HG02938 (cell line): Measurements from ENCODE around the gene CEBPA.

Experiments used
- ATAC-seq: cut with Tn5 transposase; IDR thresholded peaks from one replicate; pipeline ENCODE4 v1.9.1; 2021; ENCODE audit warnings: mild to moderate bottlenecking, moderate library complexity; ENCODE audit not compliant: unreplicated experiment

The CEBPA gene

DNA sequence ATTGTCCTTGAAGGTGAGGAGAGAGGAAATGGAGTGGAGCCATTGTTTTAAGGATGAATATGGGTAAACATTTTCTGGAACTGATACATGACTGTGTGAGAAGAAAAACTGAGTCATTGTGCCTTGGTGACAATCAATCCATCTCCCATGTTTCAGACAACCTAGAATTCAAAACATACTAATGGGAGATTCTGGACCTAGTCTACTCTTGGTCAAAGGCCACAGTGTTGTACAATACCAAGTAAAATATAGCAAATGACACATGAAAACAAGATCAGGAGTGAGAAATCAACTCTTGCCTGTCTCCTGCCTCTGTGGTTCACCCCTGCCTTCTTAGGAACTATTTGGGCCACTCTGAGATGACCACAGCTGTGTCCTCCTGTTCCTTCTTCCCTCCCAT is 13.1 kb downstream of the CEBPA start:
- no peak for ATAC-seq

DNA sequence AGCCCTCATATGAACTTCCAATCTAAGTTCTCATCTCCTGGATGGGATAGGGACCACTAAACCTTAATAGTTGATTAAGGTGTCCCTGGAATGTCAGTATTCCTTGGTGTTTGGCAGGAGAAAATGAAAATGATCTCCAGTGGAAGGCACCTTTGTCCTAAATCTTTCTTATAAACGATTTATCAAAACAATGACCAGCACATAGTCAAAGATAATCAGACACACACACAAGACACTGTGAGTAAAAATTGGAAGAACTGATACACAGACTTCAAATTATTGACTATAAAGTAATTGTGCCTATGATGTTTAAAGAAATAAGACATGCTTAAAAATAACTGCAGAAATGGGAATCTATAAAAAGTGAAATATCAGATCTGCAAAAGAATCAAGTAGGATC is 13.7 kb downstream of the CEBPA start:
- ATAC-seq: no peak

DNA sequence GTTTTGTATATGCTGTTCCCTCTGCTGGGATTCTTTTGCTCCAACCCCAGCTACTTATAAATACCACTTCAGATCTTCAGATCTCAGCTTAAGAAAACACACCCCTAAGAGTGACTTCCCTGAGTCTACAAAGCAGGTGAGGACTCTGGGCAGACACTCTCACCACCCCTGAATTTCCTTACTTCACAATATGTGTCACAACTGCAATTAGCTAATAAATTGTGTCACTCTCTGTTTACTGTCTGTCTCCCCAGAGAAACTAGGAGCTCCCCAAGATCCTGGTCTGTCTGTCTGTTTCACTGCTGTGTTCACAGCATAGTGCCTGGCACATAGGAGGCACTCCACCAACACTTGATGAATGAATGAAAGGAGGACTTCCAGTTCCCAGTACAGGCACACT is 14.4 kb downstream of the CEBPA start:
- ATAC-seq: no peak

DNA sequence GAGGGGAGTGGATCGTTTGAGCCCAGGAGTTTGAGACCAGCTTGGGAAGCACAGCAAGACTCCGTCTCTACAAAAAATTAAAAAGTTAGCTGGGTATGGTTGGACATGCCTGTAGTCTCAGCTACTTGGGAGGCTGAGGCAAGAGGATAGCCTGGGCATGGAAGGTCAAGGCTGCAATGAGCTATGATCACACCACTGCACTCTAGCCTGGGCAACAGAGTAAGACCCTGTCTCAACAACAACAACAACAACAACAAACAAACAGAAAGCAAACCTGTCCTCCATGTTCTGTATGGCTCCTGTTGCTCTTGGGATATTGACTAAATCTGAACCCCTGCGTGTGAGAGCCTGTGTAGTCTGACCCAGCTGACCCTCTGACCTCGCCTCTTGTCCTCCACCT is 14.9 kb downstream of the CEBPA start:
- ATAC-seq: no peak

DNA sequence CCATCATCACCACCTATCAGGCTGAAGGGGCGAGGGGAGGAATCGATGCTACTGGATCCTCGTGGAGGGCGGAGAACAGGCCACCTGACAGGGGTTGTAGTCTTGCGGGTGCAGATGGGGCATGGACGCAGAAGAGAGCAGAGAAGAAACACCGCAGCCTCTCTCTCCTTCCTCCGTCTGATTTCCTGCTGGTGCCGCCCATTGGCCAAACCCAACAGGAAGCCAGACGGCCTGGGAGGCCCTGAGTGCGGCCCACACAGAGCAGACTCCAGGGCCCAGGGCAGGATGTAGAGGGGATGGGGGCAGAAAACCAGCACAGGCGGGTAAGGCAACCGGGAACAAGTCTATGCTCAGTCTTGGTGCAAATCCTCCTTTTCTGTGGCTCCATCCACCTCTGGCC is 15.4 kb downstream of the CEBPA start:
- ATAC-seq: no peak

DNA sequence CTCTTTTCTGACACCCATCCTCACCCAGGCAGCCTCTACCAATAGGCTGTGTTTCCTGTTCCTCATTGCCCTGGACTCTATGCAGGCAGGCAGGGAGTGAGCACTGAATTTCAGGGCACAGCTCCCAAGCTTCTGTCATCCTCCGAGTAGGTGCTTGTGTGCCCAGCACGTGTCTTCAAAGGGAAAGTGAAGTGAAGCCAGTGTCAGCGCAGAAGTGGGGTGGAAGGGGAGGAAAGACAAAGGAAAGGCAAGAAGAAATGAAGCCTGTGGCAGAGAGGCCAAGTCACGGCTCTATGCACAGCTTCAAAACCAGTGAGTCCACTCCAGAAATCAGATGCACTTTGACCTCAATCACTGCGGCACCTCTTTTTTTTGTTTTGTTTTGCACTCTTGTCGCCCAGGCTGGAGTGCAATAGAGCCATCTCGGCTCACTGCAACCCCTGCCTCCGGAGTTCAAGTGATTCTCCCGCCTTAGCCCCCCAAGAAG is 16.9 kb downstream of the CEBPA start:
- no peak for ATAC-seq

DNA sequence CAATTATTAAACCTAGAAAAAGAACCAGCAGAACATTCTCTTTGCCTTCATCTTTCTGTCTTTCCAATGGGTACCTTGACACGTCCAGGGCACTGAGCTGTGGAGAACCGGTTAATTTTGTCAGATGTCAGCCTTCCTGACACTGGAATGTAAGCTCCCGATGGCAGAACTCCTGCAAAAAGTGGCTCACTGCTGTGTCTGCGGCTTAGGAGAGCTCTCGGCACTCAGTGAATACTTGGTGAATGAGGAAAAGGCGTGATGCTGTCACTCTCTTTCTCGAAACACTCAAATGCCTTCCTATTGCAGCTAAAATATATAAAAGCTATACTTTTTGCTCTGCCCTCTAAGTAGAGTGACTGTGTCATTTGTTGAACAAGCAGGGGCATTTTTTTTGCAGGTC is 17.6 kb downstream of the CEBPA start:
- ATAC-seq: no peak

DNA sequence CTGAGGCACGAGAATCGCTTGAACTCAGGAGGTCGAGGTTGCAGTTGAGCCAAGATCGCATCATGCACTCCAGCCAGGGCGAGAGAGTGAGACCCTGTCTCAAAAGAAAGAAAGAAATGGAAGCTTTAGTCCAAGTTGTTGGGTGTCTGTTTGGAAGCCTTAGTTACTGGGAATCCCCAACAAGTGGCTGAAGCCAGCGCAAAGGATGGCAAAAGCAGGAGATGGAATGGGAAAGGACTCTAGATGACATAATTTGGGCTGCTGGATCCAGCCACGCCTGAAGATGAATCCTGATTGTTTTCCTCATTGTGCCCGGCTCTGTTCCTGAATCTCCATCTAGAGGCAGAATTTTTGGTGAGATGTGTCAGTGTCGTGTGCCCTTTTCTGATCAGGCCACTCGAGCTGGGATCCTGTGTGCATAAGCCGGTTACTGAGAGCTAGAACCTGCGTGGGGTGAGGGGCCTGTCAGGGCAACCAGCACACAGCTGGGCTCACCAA is 18.1 kb downstream of the CEBPA start:
- ATAC-seq: no peak

DNA sequence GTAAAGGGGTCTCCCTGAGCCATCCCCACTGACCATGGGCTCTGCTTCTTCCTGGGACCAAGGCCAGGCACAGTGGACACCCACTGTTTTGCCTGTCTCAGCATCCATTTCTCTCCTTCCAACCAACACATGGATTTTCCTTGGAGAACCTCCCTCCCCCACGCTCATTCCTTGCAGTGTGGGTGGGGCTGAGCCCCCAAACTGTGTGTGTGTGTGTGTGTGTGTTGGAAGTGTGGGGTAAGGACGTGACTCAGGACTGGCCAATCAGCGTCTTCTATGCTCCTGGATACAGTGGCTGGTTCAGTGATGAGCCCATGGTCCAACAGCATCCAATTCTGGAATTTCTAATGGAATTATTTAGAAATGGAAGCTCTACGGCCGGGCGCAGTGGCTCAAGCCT is 18.7 kb downstream of the CEBPA start:
- ATAC-seq: no peak

DNA sequence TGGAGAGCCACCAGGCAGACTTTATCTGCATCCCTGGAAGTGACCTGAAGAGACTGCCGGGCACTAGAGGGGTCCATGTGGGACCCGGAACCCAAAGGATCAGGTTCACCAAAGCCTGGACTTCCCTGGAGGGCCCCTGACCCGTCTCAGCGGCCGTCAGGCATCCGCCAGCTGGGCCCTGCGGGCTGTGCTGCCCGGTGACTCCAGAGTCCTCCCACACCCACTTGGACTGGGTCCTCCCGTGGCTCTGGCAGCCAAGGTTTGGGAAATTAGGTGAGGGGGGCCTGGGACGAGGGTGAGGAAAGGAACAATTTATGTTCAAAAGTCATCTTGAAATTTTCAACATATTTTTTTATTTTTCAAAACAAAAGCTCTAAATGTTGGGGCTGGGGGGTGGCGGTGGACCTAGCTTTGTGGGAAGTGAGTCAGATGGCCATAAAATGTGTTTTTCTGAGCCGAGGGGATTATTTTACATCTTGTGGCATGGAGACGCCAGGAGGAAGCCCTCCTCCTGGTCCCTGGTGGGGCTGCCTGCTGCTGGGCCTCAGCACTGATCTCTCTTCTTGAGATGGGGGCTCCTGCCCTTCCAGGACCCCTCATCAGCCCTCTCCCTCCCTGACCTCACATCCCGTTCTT is 20.2 kb downstream of the CEBPA start:
- ATAC-seq: no peak

DNA sequence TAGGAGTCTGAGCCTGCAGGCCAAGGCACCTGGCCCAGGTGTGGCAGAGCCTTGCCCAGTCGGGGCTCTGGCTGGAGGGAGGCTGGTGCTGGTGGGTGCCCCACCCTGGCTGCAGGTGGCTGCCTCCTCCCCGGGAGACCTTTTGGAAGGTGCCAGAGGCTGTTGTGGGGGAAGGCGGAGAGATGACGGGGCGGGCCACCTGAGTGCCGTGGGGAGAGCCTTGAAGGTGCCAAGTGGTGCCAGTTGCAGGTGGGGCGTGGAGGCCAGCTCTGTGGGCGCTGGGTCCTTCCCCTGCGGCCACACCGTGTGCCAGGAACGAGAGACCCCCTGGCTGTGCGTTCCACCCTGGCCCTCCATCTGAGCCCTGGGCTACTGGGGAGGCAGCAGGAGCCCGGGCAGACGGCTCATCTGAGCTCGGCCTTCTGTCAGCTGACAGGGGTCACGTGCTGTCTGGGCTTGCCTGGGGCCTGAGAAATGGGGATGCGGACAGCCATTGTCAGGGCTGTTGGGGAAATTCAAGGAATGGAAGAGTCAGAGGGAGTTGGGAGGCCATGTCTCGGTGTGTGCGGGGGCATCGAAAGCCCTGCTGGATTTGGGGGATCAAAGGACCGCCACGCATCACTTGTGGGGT is 20.9 kb downstream of the CEBPA start:
- no peak for ATAC-seq

DNA sequence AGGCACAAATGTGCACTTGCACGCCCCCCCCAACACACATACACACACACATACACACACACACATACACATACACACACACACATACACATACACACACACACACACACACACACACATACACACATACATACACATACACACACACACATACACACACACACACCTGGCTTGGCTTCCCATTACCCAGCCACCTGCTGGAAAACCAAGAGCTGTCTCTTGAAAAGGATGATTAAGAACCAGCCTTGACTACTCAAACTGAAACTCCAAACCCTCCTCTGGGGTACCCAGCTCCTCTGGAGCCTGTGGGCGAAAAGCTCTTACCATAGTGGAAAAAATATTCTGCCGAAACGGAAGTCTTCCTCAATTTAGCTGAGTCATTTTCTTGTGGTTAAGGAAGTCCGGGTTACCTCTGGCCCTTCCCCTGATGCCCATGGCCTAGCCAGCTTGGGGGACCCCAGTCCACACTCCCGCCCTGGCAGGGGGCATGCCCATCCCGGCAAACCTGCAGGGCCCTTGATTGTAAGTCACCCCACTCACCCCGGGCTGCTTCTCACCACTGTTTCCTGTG is 21.9 kb downstream of the CEBPA start:
- ATAC-seq: peak; percentile 84

DNA sequence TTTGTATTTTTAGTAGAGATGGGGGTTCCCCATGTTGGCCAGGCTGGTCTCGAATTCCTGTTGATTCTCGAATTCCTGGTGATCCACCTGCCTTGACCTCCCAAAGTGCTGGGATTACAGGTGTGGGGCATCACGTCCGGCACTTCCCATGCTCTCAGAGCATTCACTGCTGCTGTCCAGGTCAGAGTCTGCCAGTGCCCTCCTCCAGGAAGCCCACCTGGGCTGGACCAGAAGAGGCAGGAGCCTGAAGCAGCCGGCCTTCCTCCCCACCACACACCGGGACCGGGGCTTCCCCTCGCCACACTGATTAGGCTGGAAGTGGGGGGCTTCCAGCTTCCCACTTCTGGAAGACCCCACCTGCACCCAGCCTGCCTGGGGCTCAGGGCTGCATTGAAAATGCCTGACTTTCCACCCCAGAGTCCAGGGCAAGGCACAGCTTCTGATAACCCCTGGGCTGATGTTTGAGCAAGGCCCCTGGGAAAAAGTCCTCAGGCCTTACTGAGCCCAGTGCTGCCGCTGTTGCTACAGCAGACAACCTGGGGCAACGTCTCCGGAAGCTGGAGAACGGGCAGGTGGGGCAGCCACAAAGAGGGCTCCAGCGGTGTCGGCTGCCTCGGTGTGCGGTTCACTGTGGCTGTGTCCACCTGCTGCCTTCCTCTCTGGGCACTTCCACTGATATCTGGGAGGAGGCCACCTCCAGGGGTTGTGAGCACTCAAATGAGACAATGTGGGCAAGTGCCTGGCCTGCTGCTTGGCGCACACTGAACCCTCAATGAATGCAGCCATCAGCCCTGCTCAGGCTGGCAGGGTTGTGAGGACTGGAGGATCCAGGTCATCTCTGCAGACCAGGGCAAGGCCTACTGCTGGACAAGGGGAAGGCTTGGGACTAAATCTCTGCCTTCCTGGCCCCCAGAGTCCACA is 22.6 kb downstream of the CEBPA start:
- no peak for ATAC-seq

DNA sequence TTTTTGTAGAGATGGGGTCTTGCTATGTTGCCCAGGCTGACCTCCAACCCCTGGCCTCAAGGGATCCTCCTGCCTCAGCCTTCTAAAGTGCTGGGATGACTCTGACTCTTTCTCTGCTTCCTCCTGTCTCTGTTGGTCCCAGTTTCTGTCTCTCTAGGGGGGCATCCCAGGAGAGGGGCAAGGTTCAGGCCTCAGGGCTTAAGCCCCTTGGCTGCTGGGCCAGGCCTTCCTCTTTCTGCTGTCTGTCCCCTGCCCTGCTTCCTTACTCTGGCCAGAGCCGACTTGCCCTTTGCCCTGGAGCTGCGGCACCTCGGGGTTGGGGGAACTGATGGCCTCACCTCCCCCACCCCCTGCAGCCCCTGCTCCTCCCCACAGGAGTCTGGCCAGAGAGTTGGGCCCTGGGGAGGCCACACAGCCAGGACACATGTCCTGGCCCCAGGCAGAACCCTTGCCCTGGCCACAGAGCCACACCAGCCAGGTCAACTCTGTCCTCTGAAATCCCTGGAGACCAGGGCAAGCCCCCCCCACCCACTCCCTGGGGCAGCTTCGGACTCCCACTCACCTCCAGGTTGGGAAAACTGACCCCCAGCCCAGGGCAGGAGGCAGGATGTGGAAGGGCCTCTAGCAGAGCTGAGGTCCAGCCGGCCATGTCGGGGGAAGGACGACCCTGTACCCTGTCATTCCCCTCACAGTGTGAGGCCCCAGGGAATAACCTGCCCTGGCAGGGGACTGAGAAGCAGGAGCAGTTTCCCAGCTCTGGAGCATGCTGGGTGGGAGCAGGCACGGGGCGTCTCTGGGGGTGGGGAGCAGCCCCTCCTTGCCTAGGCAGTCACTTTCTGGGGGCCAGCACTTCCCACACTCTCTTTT is 23.7 kb downstream of the CEBPA start:
- ATAC-seq: no peak

DNA sequence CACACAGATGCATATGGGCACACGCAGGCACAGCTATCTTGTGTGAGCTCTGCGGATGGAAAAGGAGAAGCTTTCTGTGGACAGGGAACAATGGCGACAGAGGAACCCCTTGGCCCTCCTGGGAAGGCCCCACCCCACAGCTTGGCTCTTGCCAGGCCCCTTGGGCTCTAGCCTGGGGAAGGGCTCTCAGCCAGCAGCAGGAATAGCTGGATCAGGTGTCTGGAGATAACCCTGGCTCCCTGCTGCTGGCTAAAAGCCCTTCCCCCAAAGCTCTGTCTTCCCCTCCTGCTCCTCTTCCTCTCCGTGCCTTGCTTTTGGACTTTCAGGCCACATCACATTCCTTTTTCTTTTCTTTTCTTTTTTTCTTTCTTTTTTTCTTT is 24.3 kb downstream of the CEBPA start:
- no peak for ATAC-seq

DNA sequence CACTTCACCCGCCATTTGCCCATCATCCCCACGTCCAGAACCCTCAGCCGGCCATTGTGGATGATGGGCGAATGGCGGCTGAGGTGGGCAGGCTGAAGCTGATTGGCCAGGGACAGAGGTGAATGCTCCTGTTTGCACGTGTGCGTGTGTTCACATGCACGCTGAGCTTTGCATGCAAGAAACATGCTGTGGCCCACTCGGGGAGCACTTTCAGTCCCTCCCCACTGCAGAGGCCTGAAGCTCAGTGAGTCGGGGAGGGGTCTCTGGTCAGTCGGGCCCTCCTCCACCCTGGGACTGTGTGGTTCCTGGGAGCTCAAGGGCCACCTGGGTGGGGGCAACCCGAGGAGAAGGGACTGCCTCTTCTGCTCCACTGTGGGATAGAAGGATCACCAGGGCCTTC is 24.9 kb downstream of the CEBPA start:
- no peak for ATAC-seq

DNA sequence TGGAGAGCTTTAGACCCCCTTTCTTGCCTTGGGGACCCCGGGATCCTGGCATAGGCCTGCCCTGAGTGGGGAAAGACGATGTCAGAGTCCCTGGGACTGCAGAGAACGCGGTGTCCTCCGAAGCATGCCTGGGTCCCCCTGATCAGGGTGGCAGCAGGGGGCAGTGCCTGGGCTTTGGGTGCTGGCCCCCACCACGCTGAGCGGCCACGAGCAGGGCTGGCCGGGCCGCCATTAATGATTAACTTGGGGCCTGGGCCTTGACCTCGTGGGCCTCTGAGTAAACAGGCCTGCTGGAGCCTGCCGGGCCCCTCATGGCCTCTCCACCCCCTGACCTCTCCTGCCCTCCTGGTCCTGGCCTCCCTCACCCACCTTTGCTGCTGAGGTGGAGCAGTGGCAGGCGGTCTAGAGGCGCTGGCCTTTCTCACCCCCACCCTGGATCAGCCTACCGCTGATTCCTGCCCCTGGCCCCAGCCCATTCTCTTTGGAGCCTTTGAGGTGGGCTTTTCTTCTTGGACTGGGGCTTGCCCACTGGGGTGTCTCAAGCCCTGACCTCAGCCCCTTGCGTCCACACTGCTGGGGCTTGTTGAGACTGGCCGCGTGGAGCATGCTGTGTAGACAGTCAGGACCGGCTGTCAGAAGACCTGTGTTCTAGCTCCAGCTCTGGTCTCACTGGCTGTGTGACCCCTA is 26.3 kb downstream of the CEBPA start:
- no peak for ATAC-seq

DNA sequence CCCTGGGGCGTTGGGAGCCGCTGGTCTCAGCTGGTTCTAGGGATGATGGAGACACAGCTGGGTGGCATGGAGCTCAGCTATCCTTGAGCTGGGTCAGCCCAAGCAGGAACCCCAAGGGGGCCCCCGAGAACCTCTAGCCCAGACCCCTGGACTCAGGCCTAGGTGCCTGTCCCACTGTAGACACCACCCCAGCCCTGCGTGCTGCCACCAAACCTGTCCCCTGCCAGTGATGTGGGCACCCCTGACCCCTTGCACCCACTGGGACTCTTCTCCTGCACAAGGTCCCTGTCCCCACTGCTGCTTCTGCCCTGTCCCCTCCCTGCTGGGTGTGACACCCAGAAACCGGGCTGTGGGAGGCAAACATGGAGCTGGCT is 26.8 kb downstream of the CEBPA start:
- ATAC-seq: no peak

DNA sequence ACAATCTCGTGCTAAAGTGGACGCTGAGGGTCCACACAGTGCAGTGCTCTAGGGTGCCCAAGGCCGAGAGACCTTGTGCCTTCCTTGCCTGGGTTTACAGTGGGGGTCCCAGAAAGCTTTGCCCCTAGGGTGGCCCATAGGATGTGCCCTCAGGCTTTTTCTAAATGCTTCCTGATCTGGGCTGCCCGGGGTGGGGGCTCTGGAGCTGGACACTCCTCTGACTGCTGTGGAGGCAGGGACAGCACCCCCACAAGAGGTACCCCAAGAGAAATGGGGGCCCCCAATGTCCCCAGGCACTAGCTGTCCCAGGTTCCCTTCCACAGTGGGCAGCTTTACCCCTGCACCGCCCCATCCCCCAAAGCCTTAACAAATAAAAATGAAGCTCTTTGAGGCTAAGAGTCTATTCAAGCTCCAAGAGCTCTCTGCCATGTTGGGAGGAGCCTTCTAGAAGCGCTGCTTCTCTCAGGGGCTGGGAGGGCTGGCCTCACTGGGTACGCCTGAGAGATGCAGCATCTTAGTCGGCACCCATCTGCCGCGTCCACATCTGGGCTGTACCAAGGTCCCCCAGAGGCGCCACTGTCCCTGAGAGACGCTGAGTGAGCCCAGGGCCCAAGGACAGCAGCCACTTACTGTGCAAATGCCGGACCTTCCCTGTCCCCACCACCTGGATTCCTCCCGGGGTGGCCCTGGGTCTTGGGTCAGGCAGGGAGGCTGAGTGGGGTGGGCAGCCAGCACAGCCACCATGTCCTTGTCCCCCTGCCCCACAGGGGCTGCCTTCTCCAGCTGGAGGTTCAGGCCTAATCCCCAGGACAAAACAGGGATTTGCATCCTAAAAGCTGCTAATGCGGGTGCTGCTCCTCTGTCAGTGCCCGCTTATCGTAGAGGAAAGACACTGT is 27.4 kb downstream of the CEBPA start:
- no peak for ATAC-seq
